Hepatic stellate cell (primary cell): ENCODE data around the gene AVPI1.
A peak's percentile ranks its signal among the peaks of the same experiment; 100 is the strongest.
"Not testable (repeated sequence)": the region's sequence is repeated elsewhere in the genome, so short reads cannot be mapped to it uniquely, and the experiment has no call there.

ENCODE experiments used
- DNase-seq: peaks from one replicate; pipeline ENCODE4 v3.0.0; 2011; ENCODE audit warnings: low spot score

Gene AVPI1

DNA sequence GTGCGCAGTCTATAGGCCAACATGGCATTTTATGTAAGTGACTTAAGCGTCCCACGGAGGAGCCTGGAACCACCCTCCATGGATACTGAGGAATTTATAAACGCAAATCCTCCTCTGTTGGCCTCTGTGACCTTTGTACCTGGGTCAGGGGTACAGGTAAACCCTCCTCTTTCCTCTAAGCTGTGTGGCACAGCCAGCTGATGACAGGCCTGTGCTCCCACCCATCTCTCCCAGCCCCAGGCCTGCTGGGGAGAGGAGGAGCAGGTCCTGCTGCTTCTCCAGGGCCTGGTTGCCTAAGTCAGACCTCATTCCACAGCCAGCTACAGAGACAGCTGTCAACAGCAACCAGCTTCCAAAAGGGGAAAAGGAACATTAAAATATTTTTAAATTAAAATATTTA, 5.0 kb downstream of the AVPI1 start:
- no peak for DNase-seq

DNA sequence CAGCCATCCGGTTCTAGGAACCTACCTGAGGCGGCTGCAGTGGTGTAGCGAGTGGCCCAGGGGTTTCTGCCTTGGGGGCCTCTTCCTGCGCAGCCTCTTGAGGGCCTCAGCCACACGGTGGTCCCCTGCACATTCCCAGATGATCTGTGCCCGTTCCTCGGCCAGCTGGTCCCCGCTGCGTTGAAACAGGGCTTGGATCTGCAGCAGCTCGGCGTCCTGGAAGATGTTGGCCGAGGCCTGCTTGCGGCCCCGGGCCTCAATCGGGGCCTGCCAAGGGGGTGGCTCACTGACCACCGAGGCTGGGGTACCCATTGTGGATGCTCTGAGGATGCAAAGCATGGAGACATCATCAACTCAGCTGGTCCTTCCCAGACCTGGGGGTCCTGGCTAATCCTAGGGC, 7.4 kb downstream of the AVPI1 start:
- no peak for DNase-seq

DNA sequence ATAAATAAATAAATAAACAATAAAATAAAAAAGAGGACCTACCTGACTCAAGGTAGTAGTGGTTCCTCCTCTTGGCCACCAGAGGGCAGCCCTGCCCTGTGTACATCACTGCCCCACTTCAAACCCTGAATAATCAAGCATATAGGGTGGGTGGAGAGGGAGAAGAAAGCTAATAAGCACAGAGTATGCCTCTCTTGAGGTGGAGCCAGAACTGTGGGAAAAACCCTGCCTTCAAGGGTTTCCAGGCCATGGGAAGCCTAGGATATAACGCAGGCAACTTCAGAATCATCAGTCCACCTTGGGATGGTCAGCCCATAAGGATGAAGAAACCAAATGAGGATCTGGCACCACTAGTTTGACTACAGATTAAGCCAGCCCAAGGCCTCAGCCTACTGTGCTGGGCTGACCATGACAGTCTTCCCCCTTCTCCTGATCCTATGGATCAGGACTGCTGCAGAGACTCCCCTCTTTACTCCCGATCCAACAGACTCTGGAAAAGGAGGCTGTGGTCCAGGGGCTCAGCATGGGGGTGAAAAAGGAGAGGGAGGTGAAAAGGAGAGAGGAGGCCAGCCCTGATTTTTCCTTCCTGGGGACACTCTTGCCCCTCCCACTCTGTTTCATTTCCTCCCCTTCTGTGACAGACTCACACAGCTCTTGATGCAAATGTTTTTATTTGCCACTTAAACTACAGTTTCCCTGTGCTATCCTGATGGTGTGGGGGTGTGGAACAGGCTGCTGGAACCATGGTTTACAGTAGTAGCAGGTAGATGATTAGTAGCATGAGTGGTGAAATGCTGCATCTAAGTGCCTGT, 10.1 kb downstream of the AVPI1 start:
- peak; percentile 69 for DNase-seq

DNA sequence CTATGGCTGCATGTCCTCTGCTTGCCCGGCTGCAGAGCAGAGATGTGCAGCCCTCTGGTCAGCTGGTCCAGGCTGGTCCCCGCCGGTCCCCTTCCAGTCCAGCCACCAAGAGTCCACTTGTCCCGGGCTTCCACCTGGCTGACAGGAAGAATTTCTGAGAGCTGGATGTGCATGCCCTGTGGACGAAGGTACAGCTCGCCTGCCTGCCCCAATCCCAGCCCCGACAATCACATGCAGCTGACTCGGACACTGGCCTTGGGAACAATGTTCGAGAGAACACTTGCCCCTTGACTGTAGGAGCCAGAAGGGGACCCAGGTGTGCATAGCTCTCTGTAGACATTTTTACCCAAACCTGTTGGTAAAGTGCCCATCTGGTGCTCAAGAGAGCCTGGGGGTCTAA, 11.8 kb downstream of the AVPI1 start:
- DNase-seq, result no peak

DNA sequence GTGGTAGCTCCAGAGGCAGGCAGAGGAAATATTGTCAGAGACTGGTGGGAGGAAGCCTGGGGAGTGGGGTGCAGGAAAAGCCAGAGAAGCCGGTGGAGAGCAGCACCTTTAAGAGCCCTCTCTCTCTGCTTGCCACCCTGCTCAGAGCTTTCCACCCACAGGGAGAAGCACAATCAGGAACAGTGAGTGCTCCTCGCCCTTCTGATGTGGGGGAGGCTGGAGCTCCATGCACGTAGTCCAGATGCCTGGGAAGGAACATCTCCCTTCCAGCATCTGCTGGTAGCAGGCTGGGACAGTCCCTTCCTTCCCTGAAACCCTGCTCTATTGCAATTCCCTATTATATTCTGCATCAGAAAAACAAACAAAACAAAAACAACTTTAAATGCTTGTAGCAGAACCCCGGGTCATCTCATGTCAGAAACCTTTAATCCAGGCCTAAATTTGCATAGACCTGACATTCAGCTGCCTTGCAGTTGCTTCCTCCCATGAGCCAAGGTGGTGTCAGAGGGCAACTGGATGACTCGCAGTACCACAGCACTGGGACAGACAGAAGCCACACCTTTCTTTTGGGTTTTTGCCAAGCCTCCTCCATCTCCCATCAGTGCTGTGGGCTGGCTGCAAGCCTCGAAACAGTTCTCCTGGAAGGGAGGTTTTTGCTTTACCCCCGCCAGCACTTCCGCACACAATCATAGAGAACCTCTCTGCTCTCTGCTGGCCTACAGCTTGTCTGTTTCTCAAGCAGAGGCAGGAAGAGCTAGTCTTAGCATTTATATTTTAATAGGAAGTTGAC, 13.1 kb downstream of the AVPI1 start:
- DNase-seq, result no peak

DNA sequence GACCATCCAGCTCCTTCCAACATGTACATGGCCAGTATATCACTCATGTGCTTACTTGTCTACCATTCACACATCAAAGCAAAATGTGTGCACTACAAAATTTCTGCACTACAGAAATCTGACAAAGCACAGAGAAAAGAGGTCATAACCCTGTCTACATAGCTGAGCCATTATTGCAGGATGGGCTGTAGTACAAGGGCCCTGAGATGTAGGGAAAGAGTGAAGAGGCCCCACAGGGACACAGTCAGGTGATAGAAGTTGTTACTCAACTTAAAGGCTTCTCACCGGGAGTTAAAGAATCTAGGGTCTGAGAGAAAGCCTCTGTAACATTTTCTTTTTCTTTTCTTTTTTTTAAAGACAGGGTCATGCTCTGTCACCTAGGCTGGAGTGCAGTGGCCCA, 17.5 kb downstream of the AVPI1 start:
- no peak for DNase-seq

DNA sequence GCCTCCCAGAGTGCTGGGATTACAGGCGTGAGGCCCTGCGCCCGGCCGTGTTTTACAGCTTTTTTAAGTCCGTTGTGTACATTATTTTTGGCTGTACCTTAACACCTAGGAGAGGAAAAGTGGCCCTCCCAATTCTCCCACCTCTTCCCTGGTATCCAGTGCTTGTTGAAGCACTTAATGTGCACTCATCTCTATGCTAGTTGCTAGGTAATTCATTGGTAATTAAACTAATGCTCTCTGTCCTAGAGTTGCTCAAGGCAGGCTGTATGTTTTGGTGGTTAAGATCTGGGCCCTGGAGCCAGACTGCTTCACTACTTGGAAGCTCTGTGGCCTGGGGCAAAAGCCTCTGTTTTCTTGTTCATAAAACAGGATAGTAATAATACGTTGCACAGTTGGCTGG, 19.6 kb downstream of the AVPI1 start:
- no peak for DNase-seq

DNA sequence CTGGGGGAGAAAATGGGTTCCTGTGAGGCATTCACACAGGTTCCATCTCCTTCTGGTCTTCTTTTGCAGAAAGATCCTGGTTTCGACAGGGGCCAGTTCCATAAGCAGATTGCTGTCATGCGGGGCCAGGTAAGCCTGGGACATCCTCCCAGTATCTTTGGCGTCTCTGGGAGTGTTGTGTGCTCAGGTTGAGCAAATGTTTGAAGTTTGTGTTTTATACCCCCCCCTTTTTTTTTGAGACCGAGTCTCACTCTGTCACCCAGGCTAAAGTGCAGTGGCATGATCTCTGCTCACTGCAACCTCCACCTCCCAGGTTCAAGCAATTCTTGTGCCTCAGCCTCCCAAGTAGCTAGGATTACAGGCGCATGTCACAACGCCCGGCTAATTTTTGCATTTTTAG, 20.0 kb downstream of the AVPI1 start:
- no peak for DNase-seq

DNA sequence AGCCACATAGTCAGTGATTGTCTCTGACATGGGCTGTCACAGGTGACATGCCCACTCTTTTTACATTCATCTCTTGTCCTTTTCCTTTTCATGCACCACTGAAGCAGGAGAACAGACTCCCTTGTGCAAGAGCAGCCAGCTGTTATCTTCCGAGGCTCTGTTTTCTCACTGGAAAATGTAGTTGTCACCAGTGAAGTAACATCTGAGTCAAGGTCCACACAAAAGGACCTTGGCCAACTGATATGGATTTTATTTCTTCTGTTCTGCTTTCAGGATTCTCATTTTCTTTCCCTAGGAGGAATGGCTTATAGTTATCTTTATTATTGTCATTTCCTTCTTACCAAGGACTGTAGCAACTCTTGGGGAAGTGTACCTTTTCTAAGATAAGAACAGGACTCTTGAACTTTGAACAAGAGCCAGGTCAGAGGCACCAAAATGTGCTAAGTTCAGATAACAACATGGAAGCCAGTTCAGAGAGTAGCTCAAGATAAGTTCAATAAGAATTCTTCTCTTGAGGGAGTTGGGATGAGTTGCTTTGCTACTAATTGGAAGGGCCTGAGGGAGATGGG, 22.7 kb downstream of the AVPI1 start:
- no peak for DNase-seq

DNA sequence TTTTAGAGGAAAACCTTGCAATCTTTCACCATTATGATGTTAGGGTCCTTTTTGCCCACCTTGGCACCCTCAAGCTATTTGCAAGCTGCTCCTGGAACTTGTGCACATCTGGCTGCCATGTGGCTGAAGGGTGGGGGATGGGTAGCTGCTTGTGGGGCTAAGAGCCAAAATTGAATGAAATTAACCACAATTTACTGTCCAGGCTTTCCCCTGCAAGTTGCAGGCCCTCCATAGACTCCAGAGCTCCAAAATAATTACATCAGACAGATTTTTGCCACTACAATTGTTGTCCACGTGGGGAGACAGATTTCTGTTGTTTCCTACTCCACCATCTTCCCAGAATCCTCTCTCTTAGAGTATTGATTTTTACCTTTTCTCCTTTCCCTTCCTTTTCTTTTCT, 27.5 kb downstream of the AVPI1 start:
- no peak for DNase-seq

DNA sequence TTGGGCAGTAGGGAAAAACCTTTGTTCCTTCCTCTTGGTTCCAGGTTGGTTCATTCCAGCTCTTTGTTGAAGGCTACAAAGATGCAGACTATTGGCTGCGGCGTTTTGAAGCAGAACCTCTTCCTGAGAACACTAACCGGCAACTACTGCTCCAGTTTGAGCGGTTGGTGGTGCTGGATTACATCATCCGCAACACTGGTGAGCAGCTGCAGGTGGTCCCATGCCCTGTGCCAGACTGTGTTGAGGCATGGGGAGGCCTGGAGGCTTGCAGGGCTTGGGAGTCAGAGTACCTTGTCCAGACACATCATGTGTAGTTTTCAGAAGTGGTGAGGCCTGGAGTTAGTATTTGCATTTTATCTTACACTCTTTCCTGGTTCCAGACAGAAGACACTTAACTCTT, 30.3 kb downstream of the AVPI1 start:
- DNase-seq, result no peak

DNA sequence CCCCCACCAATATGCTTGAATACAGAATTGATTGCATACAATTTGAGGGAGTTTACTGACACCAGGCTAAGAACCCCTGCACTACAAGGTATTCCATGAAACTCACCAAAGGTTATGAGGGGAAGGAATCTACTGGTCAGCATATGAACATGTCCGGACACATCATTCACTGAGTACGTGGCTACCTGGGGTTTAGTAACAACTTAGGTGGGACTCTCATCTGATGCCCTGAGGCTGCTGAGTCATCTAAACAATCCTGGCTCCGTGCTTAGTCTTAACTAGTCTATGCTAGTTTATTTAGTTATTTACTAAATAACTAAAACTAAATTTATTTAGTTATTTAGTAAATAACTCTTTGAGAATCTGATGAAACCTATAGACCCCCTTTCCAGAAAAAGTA, 35.3 kb downstream of the AVPI1 start:
- no peak for DNase-seq

DNA sequence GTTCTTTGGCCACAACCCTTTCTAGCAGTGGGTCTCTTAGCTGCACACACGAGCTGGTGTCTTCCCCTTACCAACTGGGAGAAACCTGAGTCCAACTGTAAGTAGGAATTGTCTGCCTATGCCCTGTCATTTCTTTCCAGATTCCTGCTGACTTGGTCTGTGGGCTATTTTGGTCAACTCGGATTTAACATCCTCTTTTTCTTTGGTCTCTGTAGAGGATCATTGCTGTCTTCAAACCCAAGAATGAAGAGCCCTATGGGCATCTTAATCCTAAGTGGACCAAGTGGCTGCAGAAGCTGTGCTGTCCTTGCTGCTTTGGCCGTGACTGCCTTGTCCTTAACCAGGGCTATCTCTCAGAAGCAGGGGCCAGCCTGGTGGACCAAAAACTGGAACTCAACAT, 36.3 kb downstream of the AVPI1 start:
- DNase-seq, result no peak

DNA sequence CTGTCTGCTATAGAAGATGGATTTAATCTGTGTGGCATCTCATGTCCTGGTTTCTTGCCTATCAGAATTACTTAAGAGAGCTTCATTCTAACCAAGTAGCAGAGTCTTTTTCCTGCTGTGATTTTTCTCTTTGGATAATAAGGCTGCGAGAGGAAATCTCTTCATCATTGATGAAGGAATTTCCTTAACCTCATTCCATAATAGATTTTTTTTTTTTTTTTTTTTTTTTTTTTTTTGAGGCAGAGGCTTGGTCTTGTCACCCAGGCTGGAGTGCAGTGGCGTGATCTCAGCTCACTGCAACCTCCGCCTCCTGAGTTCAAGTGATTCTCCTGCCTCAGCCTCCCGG, 37.7 kb downstream of the AVPI1 start:
- not testable (repeated sequence) for DNase-seq

DNA sequence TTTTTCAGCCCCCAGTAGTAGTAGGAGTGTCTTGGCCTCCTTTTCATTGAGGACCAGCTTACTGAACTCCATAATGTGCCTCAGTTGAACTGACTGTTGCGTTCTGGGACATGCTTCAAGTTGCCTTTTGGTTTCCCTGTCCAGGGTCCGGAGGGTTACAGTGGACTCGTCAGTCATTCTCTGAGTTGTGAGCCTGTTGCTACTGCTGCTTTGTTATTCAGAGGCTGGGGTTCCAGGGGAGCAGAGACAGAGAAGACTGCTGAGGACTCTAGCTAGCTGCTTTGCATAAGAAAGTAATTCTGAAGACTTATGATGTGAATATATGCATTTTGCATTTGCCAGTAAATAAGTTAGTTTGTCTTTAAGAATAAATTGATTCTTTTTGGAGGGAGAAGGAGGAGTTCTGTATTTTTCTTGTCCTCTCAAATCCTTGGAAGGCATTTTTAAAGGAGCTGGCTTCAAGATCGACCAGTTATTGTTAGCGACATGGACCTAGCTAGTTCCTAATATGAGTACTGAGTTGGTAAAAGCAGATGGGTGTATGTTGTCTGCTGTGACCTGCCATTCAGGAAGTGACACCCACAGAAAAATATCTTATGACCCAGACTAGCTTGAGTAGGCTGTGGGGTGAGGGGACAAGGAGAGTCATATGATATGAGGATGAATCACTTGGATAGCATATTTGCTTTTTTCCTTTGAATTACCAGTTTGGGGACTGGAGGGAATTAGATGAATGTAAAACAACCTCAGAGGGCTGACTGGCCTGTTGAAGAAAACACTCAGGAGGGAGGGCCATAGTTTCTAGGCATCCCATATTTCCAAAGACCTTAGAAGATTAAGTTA, 38.3 kb downstream of the AVPI1 start:
- peak; percentile 87 for DNase-seq

DNA sequence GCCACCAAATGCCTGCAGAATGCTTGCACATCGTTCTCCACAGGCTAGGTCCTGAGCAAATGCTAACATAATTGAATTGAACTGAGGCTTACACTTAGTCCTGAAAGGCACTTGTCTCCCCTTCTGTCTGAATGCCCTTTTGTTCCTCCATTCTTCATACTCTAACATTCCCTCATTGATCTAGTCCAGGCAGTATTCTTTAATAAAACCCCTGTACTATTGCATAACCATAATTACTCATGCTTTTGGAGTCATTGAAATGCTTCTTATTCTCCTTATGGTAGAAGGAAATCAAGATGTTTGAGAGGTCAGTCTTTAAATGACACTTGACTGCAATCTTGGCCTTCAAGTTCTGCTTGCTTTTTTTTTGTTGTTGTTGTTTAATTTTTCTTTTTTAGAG, 39.5 kb downstream of the AVPI1 start:
- DNase-seq, result peak; percentile 32

DNA sequence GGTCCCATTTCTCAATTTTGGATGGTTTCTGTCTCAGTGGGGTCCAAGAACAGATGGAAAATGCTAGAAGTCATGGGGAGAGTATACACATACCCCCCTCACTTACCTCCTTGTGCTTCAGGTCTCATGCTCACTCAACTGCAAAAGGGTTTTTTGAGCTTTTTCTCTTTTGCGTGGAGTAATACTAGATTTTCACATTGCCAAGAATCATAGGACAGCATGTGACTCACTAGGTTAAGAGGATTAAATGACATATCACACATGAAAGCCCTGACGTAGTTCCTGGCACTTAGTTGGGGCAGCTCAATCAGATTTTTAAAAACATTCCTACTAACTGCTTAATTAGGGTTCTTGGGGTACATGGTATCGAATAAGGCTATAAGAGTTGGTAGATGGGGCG, 42.1 kb downstream of the AVPI1 start:
- no peak for DNase-seq

DNA sequence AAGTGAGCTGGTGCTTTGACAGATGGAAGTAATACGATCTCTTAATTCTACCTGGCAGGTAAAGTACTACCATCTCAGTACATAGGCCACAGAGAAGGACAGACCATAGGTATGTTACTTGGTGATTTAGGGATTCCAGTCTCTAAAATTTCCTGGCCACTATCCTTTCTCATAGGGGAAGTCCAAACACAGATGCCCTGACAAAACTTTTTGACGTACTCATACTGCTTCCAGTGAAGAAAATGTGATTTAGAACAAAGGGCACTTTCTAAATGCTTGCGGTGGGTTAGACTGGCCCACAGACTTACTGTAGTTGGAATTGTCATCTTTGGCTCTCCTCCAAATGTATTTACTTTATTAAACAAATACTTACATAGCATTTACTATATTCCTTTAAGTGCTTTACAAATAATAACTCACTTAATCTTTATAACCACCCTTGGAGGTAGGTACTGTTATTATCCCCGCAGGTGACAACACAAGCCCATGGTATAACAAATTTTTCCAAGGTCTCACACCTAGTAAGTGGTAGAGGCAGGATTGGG, 43.5 kb downstream of the AVPI1 start:
- no peak for DNase-seq

DNA sequence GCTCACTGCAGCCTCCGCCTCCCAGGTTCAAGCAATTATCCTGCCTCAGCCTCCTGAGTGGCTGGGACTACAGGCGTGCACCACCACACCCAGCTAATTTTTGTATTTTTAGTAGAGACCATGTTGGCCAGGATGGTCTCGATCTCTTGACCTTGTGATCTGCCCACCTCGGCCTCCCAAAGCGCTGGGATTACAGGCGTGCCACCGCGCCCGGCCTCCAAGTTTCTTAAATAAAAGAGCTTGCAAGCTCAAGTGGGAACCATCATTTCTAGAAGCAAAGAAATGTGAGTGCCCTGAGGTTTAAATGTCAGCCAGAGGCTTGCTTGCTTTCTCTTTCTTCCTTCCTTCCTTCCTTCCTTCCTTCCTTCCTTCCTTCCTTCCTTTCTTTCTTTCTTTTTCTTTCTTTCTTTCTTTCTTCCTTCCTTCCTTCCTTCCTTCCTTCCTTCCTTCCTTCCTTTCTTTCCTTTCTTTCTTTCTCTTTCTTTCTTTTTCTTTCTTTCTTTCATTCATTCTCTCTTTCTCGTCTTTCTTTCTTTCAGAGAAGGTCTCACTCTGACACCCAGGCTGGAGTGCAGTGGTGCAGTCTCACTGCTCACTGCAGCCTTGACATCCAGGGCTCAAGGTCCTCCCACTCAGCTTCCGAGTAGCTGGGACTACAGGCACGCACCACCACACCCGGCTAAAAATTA, 44.4 kb downstream of the AVPI1 start:
- DNase-seq, result not testable (repeated sequence)

DNA sequence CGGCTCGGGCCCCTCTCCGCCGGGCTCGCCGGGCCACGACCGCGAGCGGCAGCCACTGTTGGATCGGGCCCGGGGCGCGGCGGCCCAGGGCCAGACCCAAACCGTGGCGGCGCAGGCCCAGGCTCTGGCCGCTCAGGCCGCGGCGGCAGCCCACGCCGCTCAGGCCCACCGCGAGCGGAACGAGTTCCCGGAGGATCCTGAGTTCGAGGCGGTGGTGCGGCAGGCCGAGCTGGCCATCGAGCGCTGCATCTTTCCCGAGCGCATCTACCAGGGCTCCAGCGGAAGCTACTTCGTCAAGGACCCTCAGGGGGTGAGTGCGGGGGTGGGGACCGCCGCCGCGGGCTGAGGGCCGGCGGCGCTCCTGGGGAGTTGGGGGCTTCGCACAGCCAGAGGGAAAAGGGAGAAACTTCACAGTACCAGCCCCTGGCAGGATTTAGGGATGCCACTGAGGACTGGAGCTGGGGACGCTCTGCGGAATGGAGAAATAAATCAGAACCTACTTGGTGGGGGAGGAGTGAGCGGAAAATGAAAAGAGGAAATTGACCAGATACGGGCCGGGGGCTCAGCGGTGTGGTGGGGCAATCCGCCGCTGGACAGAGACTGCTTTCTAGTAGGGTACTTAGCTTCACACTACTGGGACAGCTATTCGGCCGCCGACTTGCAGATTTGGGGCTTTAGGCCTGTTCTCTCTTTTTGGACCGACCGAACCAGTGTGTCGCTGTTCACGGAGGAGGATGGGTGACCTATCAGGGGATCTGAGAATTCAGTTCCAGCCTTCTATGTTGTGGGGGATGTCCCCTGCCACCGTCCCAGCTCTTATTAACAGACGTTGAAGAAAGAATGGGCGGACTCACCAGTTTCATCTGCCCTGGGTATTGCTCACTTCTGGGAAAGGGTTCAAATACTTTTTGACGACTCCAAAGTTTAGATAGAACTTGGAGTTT, 45.9 kb downstream of the AVPI1 start:
- peak; percentile 71 for DNase-seq
